Colonic mucosa (tissue), 4 donors: ENCODE data around the gene ZNF71. TPM values are rescaled to one million over a fixed set of nuclear protein-coding genes. Genes with fewer than 3 reads are reported as not detected.

Experiments used
- DNase-seq: peaks from one replicate; pipeline ENCODE4 v3.0.0-alpha.2; 2020
- H3K27ac ChIP-seq: fragments of 200-600 bp; one replicate; pipeline ENCODE4 v1.8.0; 2021
- H3K27me3 ChIP-seq: fragments of 200-600 bp; one replicate; pipeline ENCODE4 v1.8.0; 2021
- H3K36me3 ChIP-seq: fragments of 200-600 bp; one replicate; pipeline ENCODE4 v1.8.0; 2021
- H3K4me1 ChIP-seq: fragments of 200-600 bp; one replicate; pipeline ENCODE4 v1.8.0; 2021; ENCODE audit warnings: mild to moderate bottlenecking
- H3K4me3 ChIP-seq: fragments of 200-600 bp; one replicate; pipeline ENCODE4 v1.8.0; 2021
- H3K9ac ChIP-seq, 2 donors: one replicate each; pipeline ENCODE4 v1.7.0; 2013; ENCODE audit warnings: control low read depth in 2 of 2, low read depth in 2 of 2, low read length in 2 of 2
- H3K9me3 ChIP-seq: fragments of 200-600 bp; one replicate; pipeline ENCODE4 v1.8.0; 2021
- CTCF ChIP-seq: fragments of 200-600 bp; IDR thresholded peaks from one replicate; pipeline ENCODE4 v1.8.0; 2022; ENCODE audit warnings: antibody characterized with exemption, mild to moderate bottlenecking
- intact Hi-C: fragments of 100-400 bp; cut with DNase I; formaldehyde crosslinking; loops from one replicate; pipeline ENCODE4 v1.14.1; 2022
- total RNA-seq, 2 donors: library from RNA; stranded (reverse); fragmentation: NEBNext Ultra II Directional in 1 of 2; extraction: Animal tissue kit (Norgen Biotek cat#: 25700) in 1 of 2; gene quantifications; one replicate each; pipeline ENCODE4 v1.2.1, GENCODE V29; 2021
- donor health status: healthy.
- donor health status: DM: no; HTN: no; CAD: no.
- donor health status: DM: no; HTN: no; CAD: no.

ZNF71 gene
- total RNA-seq, 2 donors from 2014 or later, result 2.6 to 3.9 TPM

GRCh38 chr19:56608274-56608964, 13.3 kb downstream of the ZNF71 start:
- no peak overlapping the region for H3K9ac ChIP-seq
- DNase-seq, result no peak
- no peaks in the 10 kb centered on the region for H3K4me1 ChIP-seq
- H3K9me3 ChIP-seq, result peaks cover 5% of the 10 kb centered on the region
- TF ChIP-seq CTCF, result no peak
- intact Hi-C loops, result no loop called here
- no peaks in the 10 kb centered on the region for H3K36me3 ChIP-seq
- no peak overlapping the region for H3K4me3 ChIP-seq
- no peak overlapping the region for H3K27ac ChIP-seq
- no peaks in the 10 kb centered on the region for H3K27me3 ChIP-seq

GRCh38 chr19:56611288-56611687, 16.2 kb downstream of the ZNF71 start:
- H3K27ac ChIP-seq, result no peak overlapping the region
- no peak overlapping the region for H3K9ac ChIP-seq
- TF ChIP-seq CTCF, result no peak
- no peaks in the 10 kb centered on the region for H3K4me1 ChIP-seq
- no peaks in the 10 kb centered on the region for H3K36me3 ChIP-seq
- intact Hi-C loops, result no loop called here
- H3K27me3 ChIP-seq, result no peaks in the 10 kb centered on the region
- no peak overlapping the region for H3K4me3 ChIP-seq
- DNase-seq, result no peak
- H3K9me3 ChIP-seq, result peaks cover 7% of the 10 kb centered on the region

GRCh38 chr19:56612737-56613136, 17.6 kb downstream of the ZNF71 start:
- H3K9me3 ChIP-seq, result peaks cover 9% of the 10 kb centered on the region

GRCh38 chr19:56613639-56614038, 18.5 kb downstream of the ZNF71 start:
- Histone ChIP-seq H3K4me3 (no peak overlapping the region), H3K27ac (no peak overlapping the region), H3K36me3 (no peaks in the 10 kb centered on the region), H3K27me3 (no peaks in the 10 kb centered on the region), H3K4me1 (no peaks in the 10 kb centered on the region), H3K9ac (no peak overlapping the region), H3K9me3 (peaks cover 9% of the 10 kb centered on the region)
- intact Hi-C loops, result no loop called here
- TF ChIP-seq CTCF, result no peak
- no peak for DNase-seq

More at GRCh38 chr19:56612737-56613136, 17.6 kb downstream of the ZNF71 start:
- no peak overlapping the region for H3K9ac ChIP-seq
- H3K27me3 ChIP-seq, result no peaks in the 10 kb centered on the region
- no peak overlapping the region for H3K4me3 ChIP-seq
- TF ChIP-seq CTCF, result no peak
- no peaks in the 10 kb centered on the region for H3K4me1 ChIP-seq
- intact Hi-C loops, result no loop called here
- no peak overlapping the region for H3K27ac ChIP-seq
- no peak for DNase-seq
- H3K36me3 ChIP-seq, result no peaks in the 10 kb centered on the region

GRCh38 chr19:56617531-56617930, 22.4 kb downstream of the ZNF71 start:
- peaks cover 9% of the 10 kb centered on the region for H3K9me3 ChIP-seq
- DNase-seq, result no peak
- H3K27me3 ChIP-seq, result no peaks in the 10 kb centered on the region
- no peaks in the 10 kb centered on the region for H3K4me1 ChIP-seq
- H3K27ac ChIP-seq, result no peak overlapping the region
- no peak overlapping the region for H3K9ac ChIP-seq
- no peaks in the 10 kb centered on the region for H3K36me3 ChIP-seq
- no peak overlapping the region for H3K4me3 ChIP-seq
- no peak for TF ChIP-seq CTCF
- intact Hi-C loops, result no loop called here
